A549 (cell line): ENCODE results near the gene TSGA10.
"Not testable (repeated sequence)": the region's sequence is repeated elsewhere in the genome, so short reads cannot be mapped to it uniquely, and the experiment has no call there.

Experiments used
- CBX2 ChIP-seq: fragments of 200-600 bp; sonication (generic); IDR thresholded peaks from 2 replicates; pipeline ENCODE4 v1.6.1; 2016; ENCODE audit warnings: low read depth, mild to moderate bottlenecking, borderline replicate concordance
- EHMT2 ChIP-seq: fragments of 200-600 bp; sonication (generic); IDR thresholded peaks from 2 replicates; pipeline ENCODE4 v1.6.1; 2016; ENCODE audit warnings: antibody characterized with exemption, low read depth, mild to moderate bottlenecking, moderate library complexity
- KDM1A ChIP-seq: fragments of 200-600 bp; sonication (generic); IDR thresholded peaks from 2 replicates; pipeline ENCODE4 v1.6.1; 2016; ENCODE audit warnings: low read depth, mild to moderate bottlenecking
- POLR2A ChIP-seq: IDR thresholded peaks from 2 replicates; pipeline ENCODE4 v1.6.1; 2012; ENCODE audit warnings: mild to moderate bottlenecking, low read length
- RAD21 ChIP-seq, 2 experiments: fragments of >200 bp in 1 of 2; sonication (Bioruptor Twin) in 1 of 2; formaldehyde crosslinking in 1 of 2; IDR thresholded peaks in 1 of 2; conservative IDR thresholded peaks in 1 of 2; 2 replicates in 1 of 2; 3 replicates in 1 of 2; pipeline ENCODE4 v1.6.1; 2012 to 2018; ENCODE audit warnings: inconsistent platforms in 1 of 2
- RCOR1 ChIP-seq: fragments of 150-350 bp; IDR thresholded peaks from 2 replicates; pipeline ENCODE4 v1.6.1; 2014; ENCODE audit warnings: antibody characterized with exemption, low read length, low read depth
- RFX5 ChIP-seq: fragments of 450-650 bp; IDR thresholded peaks from 2 replicates; pipeline ENCODE4 v1.7.1; 2014; ENCODE audit warnings: antibody characterized with exemption, mild to moderate bottlenecking, moderate library complexity
- SMC3 ChIP-seq: fragments of >200 bp; sonication (Bioruptor Twin); formaldehyde crosslinking; IDR thresholded peaks from 3 replicates; pipeline ENCODE4 v1.6.1; 2018; ENCODE audit warnings: inconsistent platforms
- TF ChIP-seq, protein P1 (sequence below): fragments of 200-600 bp; sonication (generic); IDR thresholded peaks from 2 replicates; pipeline ENCODE4 v1.6.1; 2016; ENCODE audit warnings: antibody characterized with exemption, mild to moderate bottlenecking, moderate library complexity
- TF ChIP-seq, protein P2 (sequence below): fragments of >200 bp; sonication (Bioruptor Twin); formaldehyde crosslinking; IDR thresholded peaks from 3 replicates; pipeline ENCODE4 v1.5.1; 2016

DNA sequence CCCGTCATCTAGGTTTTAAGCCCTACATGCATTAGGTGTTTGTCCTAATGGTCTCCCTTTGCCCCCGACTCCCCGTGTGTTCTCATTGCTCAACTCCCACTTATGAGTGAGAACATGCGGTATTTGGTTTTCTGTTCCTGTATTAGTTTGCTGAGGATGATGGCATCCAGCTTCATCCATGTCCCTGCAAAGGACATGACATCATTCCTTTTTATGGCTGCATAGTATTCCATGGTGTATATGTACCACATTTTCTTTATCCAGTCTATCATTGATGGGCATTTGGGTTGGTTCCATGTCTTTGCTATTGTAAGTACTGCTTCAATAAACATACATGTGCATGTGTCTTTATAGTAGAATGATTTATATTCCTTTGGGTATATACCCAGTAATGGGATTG is 37.6 kb upstream of the TSGA10 start:
- TF ChIP-seq EHMT2; RFX5; KDM1A; CBX2; RCOR1; SMC3; RAD21 (conservative IDR thresholded peaks at IDR 0.05 in 1 of 2, IDR thresholded peaks at IDR 0.05 in 1 of 2); POLR2A: not testable (repeated sequence)
- TF ChIP-seq, protein P1, sequence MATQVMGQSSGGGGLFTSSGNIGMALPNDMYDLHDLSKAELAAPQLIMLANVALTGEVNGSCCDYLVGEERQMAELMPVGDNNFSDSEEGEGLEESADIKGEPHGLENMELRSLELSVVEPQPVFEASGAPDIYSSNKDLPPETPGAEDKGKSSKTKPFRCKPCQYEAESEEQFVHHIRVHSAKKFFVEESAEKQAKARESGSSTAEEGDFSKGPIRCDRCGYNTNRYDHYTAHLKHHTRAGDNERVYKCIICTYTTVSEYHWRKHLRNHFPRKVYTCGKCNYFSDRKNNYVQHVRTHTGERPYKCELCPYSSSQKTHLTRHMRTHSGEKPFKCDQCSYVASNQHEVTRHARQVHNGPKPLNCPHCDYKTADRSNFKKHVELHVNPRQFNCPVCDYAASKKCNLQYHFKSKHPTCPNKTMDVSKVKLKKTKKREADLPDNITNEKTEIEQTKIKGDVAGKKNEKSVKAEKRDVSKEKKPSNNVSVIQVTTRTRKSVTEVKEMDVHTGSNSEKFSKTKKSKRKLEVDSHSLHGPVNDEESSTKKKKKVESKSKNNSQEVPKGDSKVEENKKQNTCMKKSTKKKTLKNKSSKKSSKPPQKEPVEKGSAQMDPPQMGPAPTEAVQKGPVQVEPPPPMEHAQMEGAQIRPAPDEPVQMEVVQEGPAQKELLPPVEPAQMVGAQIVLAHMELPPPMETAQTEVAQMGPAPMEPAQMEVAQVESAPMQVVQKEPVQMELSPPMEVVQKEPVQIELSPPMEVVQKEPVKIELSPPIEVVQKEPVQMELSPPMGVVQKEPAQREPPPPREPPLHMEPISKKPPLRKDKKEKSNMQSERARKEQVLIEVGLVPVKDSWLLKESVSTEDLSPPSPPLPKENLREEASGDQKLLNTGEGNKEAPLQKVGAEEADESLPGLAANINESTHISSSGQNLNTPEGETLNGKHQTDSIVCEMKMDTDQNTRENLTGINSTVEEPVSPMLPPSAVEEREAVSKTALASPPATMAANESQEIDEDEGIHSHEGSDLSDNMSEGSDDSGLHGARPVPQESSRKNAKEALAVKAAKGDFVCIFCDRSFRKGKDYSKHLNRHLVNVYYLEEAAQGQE = not testable (repeated sequence)
- TF ChIP-seq, protein P2, sequence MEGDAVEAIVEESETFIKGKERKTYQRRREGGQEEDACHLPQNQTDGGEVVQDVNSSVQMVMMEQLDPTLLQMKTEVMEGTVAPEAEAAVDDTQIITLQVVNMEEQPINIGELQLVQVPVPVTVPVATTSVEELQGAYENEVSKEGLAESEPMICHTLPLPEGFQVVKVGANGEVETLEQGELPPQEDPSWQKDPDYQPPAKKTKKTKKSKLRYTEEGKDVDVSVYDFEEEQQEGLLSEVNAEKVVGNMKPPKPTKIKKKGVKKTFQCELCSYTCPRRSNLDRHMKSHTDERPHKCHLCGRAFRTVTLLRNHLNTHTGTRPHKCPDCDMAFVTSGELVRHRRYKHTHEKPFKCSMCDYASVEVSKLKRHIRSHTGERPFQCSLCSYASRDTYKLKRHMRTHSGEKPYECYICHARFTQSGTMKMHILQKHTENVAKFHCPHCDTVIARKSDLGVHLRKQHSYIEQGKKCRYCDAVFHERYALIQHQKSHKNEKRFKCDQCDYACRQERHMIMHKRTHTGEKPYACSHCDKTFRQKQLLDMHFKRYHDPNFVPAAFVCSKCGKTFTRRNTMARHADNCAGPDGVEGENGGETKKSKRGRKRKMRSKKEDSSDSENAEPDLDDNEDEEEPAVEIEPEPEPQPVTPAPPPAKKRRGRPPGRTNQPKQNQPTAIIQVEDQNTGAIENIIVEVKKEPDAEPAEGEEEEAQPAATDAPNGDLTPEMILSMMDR = not testable (repeated sequence)
